ENCODE results near the gene KLLN. TPM values are rescaled to one million over a fixed set of nuclear protein-coding genes. Genes with fewer than 3 reads are reported as not detected.
"Not testable (repeated sequence)": the region's sequence is repeated elsewhere in the genome, so short reads cannot be mapped to it uniquely, and the experiment has no call there.

Gene KLLN
- total and polyA plus RNA-seq, 9 of the 15 experiments (the other 6 are each of a cell fraction or from before 2014, with no cell fraction given), result 0.07 to 0.40 (median 0.25) TPM

GRCh38 chr10:87847550-87847949 is 15.8 kb downstream of the KLLN start:
- Histone ChIP-seq H3K4me2 (ENCODE audit: insufficient read depth, low read length) (no peak overlapping the region), H3K36me3 (ENCODE audit: control insufficient read depth, insufficient read depth, low read length) (no peaks in the 10 kb centered on the region), H3K27ac (ENCODE audit: extremely low read depth, low read depth, low read length) (no peak overlapping the region), H3K9me3 (replicated peaks; ENCODE audit: control insufficient read depth, insufficient read depth, low read depth, low read length) (no peaks in the 10 kb centered on the region), H3K9ac (ENCODE audit: insufficient read depth in 1 of 2, low read depth in 2 of 2, low read length in 2 of 2) (no peak overlapping the region), H2AFZ (ENCODE audit: low read depth, low read length) (no peak overlapping the region), H3K79me2 (ENCODE audit: control insufficient read depth, insufficient read depth, low read length) (no peaks in the 10 kb centered on the region), H3K9me1 (ENCODE audit: control insufficient read depth, insufficient read depth, low read length) (no peaks in the 10 kb centered on the region), H3K4me3 (no peak overlapping the region), H4K20me1 (replicated peaks; ENCODE audit: control insufficient read depth, insufficient read depth, low read length) (no peaks in the 10 kb centered on the region), H3K4me1 (replicated peaks in 1 of 2; ENCODE audit: control insufficient read depth in 2 of 2, insufficient read depth in 2 of 2, low read length in 2 of 2) (no peaks in the 10 kb centered on the region), H3K27me3 (ENCODE audit: control insufficient read depth in 2 of 2, insufficient read depth in 2 of 2, low read length in 2 of 2) (no peaks in the 10 kb centered on the region)
- ChIA-PET POLR2A (no interaction called here), CTCF (ENCODE audit: low intra/inter-chr PET ratio) (no interaction called here)
- DNase-seq (ENCODE audit: extremely low read depth in 1 of 4, low spot score in 3 of 4) (no peak), ATAC-seq (no peak), FAIRE-seq (no peak)
- in situ Hi-C loops (cut with MboI), result no loop called here
- no TSS peak for BruUV-seq (replicated peaks)
- intact Hi-C loops (cut with micrococcal nuclease), result no loop called here
- no peak for TF ChIP-seq MAFK (IDR thresholded peaks at IDR 0.05; ENCODE audit: low read length)
- TF ChIP-seq ZSCAN29 (IDR thresholded peaks at IDR 0.05), result no peak
- TF ChIP-seq ZBTB8A (IDR thresholded peaks at IDR 0.05; ENCODE audit: partially characterized antibody), result no peak
- TF ChIP-seq KLF13 (tag; IDR thresholded peaks at IDR 0.05; ENCODE audit: borderline replicate concordance, low read depth), result no peak
- TF ChIP-seq BMI1 (IDR thresholded peaks at IDR 0.05; ENCODE audit: low read length), result no peak
- no peak for TF ChIP-seq TCFL5 (CRISPR knock-in tag; conservative IDR thresholded peaks at IDR 0.05)
- TF ChIP-seq BRCA1 (IDR thresholded peaks at IDR 0.05), result no peak
- no peak for TF ChIP-seq BRCA1 (CRISPR knock-in tag; IDR thresholded peaks at IDR 0.05)
- no peak for TF ChIP-seq KAT7 (CRISPR knock-in tag; IDR thresholded peaks at IDR 0.05; ENCODE audit: borderline replicate concordance)

DNA sequence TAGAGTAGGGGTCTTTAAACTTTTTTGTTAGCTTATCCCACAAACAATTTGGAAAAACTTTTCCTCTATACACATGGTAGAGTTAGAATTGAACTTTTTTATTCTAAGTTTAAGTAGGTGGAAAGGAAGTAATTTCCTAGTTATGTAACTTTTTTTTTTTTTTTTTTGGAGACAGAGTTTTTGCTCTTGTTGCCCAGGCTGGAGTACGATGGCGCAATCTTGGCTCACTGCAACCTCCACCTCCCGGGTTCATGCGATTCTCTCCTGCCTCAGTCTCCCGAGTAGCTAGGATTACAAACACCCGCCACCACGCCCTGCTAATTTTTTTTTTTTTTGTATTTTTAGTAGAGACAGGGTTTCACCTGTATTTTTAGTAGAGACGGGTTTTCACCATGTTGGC is 16.6 kb downstream of the KLLN start:
- FAIRE-seq; in situ Hi-C loops (cut with MboI); CTCF ChIA-PET (ENCODE audit: low intra/inter-chr PET ratio): not testable (repeated sequence)

More for the DNA sequence above, 16.6 kb downstream of the KLLN start:
- H3K4me2 ChIP-seq (ENCODE audit: insufficient read depth, low read length); H3K79me2 ChIP-seq (ENCODE audit: control insufficient read depth, insufficient read depth, low read length); DNase-seq (ENCODE audit: extremely low read depth in 1 of 4, low spot score in 3 of 4); H2AFZ ChIP-seq (ENCODE audit: low read depth, low read length); H3K27me3 ChIP-seq (ENCODE audit: control insufficient read depth in 2 of 2, insufficient read depth in 2 of 2, low read length in 2 of 2); H3K9me3 ChIP-seq (replicated peaks; ENCODE audit: control insufficient read depth, insufficient read depth, low read depth, low read length); POLR2A ChIA-PET; H3K4me1 ChIP-seq (replicated peaks in 1 of 2; ENCODE audit: control insufficient read depth in 2 of 2, insufficient read depth in 2 of 2, low read length in 2 of 2); H3K36me3 ChIP-seq (ENCODE audit: control insufficient read depth, insufficient read depth, low read length); H3K9me1 ChIP-seq (ENCODE audit: control insufficient read depth, insufficient read depth, low read length); H3K9ac ChIP-seq (ENCODE audit: insufficient read depth in 1 of 2, low read depth in 2 of 2, low read length in 2 of 2); H3K4me3 ChIP-seq; ATAC-seq; H3K27ac ChIP-seq (ENCODE audit: extremely low read depth, low read depth, low read length); intact Hi-C loops (cut with micrococcal nuclease); H4K20me1 ChIP-seq (replicated peaks; ENCODE audit: control insufficient read depth, insufficient read depth, low read length); BruUV-seq (replicated peaks): not testable (repeated sequence)
- WGBS (ENCODE audit: insufficient coverage, low coverage, missing lambda C conversion rate), result 23% methylated on average over 4 of the region's 8 CpGs
